Measurements from ENCODE around the gene DNAH12. TPM values are rescaled to one million over a fixed set of nuclear protein-coding genes. Genes with fewer than 3 reads are reported as not detected.

The DNAH12 gene
- total RNA-seq, 1 experiment from 2014 or later, result 0.45 TPM

DNA sequence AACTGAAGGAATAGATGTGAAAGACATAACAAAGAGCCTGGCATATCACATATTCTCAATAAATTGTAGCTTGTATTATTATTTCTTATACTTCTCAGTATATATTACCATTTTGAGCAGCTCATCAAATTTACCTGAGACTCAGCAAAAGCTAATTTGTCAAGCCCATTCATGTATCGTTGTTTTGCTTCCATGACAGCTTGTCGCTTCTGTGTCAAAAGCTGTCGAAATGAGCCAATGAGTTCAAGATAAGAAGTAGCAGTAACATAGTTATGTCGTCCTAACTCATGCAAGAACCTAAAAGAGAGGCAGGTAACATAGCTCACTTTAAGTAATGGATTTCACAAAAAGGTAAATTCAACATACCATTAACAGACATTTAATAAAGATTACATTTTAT lies 157.8 kb downstream of the DNAH12 start:
- H3K27me3 ChIP-seq (replicated peaks; ENCODE audit: control insufficient read depth, insufficient read depth, low read length), result no peaks in the 10 kb centered on the region
- intact Hi-C loops (cut with micrococcal nuclease; ENCODE audit: unreplicated experiment), result no loop called here
- no peaks in the 10 kb centered on the region for H3K4me1 ChIP-seq
- DNase-seq, result no peak
- Mint-ChIP-seq H3K27ac (ENCODE audit: unreplicated experiment) (no peak overlapping the region), H3K4me3 (ENCODE audit: unreplicated experiment) (no peak overlapping the region), H3K36me3 (ENCODE audit: insufficient read depth, unreplicated experiment) (no peaks in the 10 kb centered on the region), H3K4me1 (ENCODE audit: low read depth, unreplicated experiment) (peaks cover 2% of the 10 kb centered on the region), H3K9me3 (ENCODE audit: unreplicated experiment) (no peaks in the 10 kb centered on the region), H3K27me3 (ENCODE audit: insufficient read depth, unreplicated experiment) (no peaks in the 10 kb centered on the region)
- no TSS peak for BruUV-seq (replicated peaks)
- H3K4me3 ChIP-seq (ENCODE audit: low read depth, low read length), result no peak overlapping the region
- no peaks in the 10 kb centered on the region for H3K9me3 ChIP-seq
- H3K36me3 ChIP-seq (ENCODE audit: control insufficient read depth, insufficient read depth, low read length), result no peaks in the 10 kb centered on the region
- ChIA-PET POLR2A (no interaction called here), CTCF (interaction anchor here (1.1 kb wide), 1 partner anchor 189 kb away, joined by 5 read pairs; no protein-coding TSS in a partner anchor)
- TF ChIP-seq, protein P1, sequence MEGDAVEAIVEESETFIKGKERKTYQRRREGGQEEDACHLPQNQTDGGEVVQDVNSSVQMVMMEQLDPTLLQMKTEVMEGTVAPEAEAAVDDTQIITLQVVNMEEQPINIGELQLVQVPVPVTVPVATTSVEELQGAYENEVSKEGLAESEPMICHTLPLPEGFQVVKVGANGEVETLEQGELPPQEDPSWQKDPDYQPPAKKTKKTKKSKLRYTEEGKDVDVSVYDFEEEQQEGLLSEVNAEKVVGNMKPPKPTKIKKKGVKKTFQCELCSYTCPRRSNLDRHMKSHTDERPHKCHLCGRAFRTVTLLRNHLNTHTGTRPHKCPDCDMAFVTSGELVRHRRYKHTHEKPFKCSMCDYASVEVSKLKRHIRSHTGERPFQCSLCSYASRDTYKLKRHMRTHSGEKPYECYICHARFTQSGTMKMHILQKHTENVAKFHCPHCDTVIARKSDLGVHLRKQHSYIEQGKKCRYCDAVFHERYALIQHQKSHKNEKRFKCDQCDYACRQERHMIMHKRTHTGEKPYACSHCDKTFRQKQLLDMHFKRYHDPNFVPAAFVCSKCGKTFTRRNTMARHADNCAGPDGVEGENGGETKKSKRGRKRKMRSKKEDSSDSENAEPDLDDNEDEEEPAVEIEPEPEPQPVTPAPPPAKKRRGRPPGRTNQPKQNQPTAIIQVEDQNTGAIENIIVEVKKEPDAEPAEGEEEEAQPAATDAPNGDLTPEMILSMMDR (IDR thresholded peaks at IDR 0.05; ENCODE audit: insufficient read depth in 1 of 2, low read depth in 1 of 2, low read length in 1 of 2, severe bottlenecking in 1 of 2, unreplicated experiment in 1 of 2), result no peak

GRCh38 chr3:57385498-57385897 lies 158.6 kb downstream of the DNAH12 start:
- intact Hi-C loops (cut with micrococcal nuclease; ENCODE audit: unreplicated experiment), result no loop called here
- no peaks in the 10 kb centered on the region for H3K4me1 Mint-ChIP-seq (ENCODE audit: low read depth, unreplicated experiment)
- no peaks in the 10 kb centered on the region for H3K36me3 Mint-ChIP-seq (ENCODE audit: insufficient read depth, unreplicated experiment)
- Histone ChIP-seq H3K4me1 (no peaks in the 10 kb centered on the region), H3K27me3 (replicated peaks; ENCODE audit: control insufficient read depth, insufficient read depth, low read length) (no peaks in the 10 kb centered on the region), H3K9me3 (no peaks in the 10 kb centered on the region), H3K4me3 (ENCODE audit: low read depth, low read length) (no peak overlapping the region), H3K36me3 (ENCODE audit: control insufficient read depth, insufficient read depth, low read length) (no peaks in the 10 kb centered on the region)
- no peak overlapping the region for H3K4me3 Mint-ChIP-seq (ENCODE audit: unreplicated experiment)
- POLR2A ChIA-PET, result no interaction called here
- H3K9me3 Mint-ChIP-seq (ENCODE audit: unreplicated experiment), result no peaks in the 10 kb centered on the region
- BruUV-seq (replicated peaks), result no TSS peak
- CTCF ChIA-PET, result no interaction called here
- TF ChIP-seq, protein P1 (IDR thresholded peaks at IDR 0.05; ENCODE audit: insufficient read depth in 1 of 2, low read depth in 1 of 2, low read length in 1 of 2, severe bottlenecking in 1 of 2, unreplicated experiment in 1 of 2), result no peak
- DNase-seq, result no peak
- no peaks in the 10 kb centered on the region for H3K27me3 Mint-ChIP-seq (ENCODE audit: insufficient read depth, unreplicated experiment)
- H3K27ac Mint-ChIP-seq (ENCODE audit: unreplicated experiment), result no peak overlapping the region

- Histone ChIP-seq H3K4me1 (no peaks in the 10 kb centered on the region), H3K9me3 (no peaks in the 10 kb centered on the region), H3K36me3 (ENCODE audit: control insufficient read depth, insufficient read depth, low read length) (no peaks in the 10 kb centered on the region), H3K27me3 (replicated peaks; ENCODE audit: control insufficient read depth, insufficient read depth, low read length) (no peaks in the 10 kb centered on the region), H3K4me3 (ENCODE audit: low read depth, low read length) (no peak overlapping the region)
- ChIA-PET CTCF (no interaction called here), POLR2A (no interaction called here)
- TF ChIP-seq, protein P1 (IDR thresholded peaks at IDR 0.05; ENCODE audit: insufficient read depth in 1 of 2, low read depth in 1 of 2, low read length in 1 of 2, severe bottlenecking in 1 of 2, unreplicated experiment in 1 of 2), result no peak
- Mint-ChIP-seq H3K27me3 (ENCODE audit: insufficient read depth, unreplicated experiment) (no peaks in the 10 kb centered on the region), H3K36me3 (ENCODE audit: insufficient read depth, unreplicated experiment) (no peaks in the 10 kb centered on the region), H3K4me1 (ENCODE audit: low read depth, unreplicated experiment) (no peaks in the 10 kb centered on the region), H3K4me3 (ENCODE audit: unreplicated experiment) (no peak overlapping the region), H3K27ac (ENCODE audit: unreplicated experiment) (no peak overlapping the region), H3K9me3 (ENCODE audit: unreplicated experiment) (no peaks in the 10 kb centered on the region)
- intact Hi-C loops (cut with micrococcal nuclease; ENCODE audit: unreplicated experiment), result no loop called here
- no peak for DNase-seq
- no TSS peak for BruUV-seq (replicated peaks)
These were observed 160.3 kb downstream of the DNAH12 start for GRCh38 chr3:57383838-57384237.

Measured in Caco-2 (cell line).